SU-DHL-6 (cell line): ENCODE results near the gene NDN.

Experiments used
- H2AFZ ChIP-seq: fragments of 200-600 bp; sonication (generic); 2 replicates; pipeline ENCODE4 v1.6.1; 2014; ENCODE audit warnings: low read depth, mild to moderate bottlenecking, moderate library complexity, mixed read lengths, antibody characterized with exemption, low read length; ENCODE audit not compliant: severe bottlenecking
- H3F3A ChIP-seq: fragments of 200-600 bp; shearing (Covaris generic); 2 replicates; pipeline ENCODE4 v1.6.0; 2016; ENCODE audit warnings: antibody characterized with exemption, mild to moderate bottlenecking; ENCODE audit not compliant: insufficient read depth
- H3K27ac ChIP-seq: fragments of 200-600 bp; sonication (generic); 2 replicates; pipeline ENCODE4 v1.5.1; 2016; ENCODE audit warnings: low read depth, mild to moderate bottlenecking, low read length, moderate library complexity, mixed read lengths
- H3K27me3 ChIP-seq: fragments of 200-600 bp; sonication (generic), shearing (Covaris generic); 2 replicates; pipeline ENCODE4 v1.6.0; 2014; ENCODE audit warnings: mild to moderate bottlenecking, low read length
- H3K36me3 ChIP-seq: fragments of 200-600 bp; sonication (generic); 2 replicates; pipeline ENCODE4 v1.6.1; 2014; ENCODE audit warnings: mild to moderate bottlenecking, low read length, mixed read lengths
- H3K4me2 ChIP-seq: fragments of 300-600, 200-600 bp; shearing (Covaris generic), sonication (generic); 2 replicates; pipeline ENCODE4 v1.6.0; 2014; ENCODE audit warnings: low read length, low read depth, mild to moderate bottlenecking; ENCODE audit not compliant: poor library complexity, severe bottlenecking
- H3K4me3 ChIP-seq: fragments of 200-600 bp; sonication (generic); 2 replicates; pipeline ENCODE4 v1.5.1; 2014; ENCODE audit warnings: antibody characterized with exemption, low read length, mild to moderate bottlenecking, mixed read lengths; ENCODE audit not compliant: insufficient read depth, poor library complexity, severe bottlenecking
- H3K79me2 ChIP-seq: fragments of 200-600 bp; sonication (generic); 2 replicates; pipeline ENCODE4 v1.6.1; 2014; ENCODE audit warnings: mild to moderate bottlenecking, low read length, moderate library complexity; ENCODE audit not compliant: insufficient read depth
- H3K9ac ChIP-seq: fragments of 200-600 bp; sonication (generic); 2 replicates; pipeline ENCODE4 v1.7.0; 2014; ENCODE audit warnings: mild to moderate bottlenecking, low read length
- H3K9me2 ChIP-seq: fragments of 200-600 bp; sonication (generic); replicated peaks from 2 replicates; pipeline ENCODE4 v1.6.1; 2014; ENCODE audit warnings: low read length; ENCODE audit not compliant: insufficient read depth
- H3K9me3 ChIP-seq: fragments of 200-600 bp; sonication (generic); 2 replicates; pipeline ENCODE4 v1.6.1; 2014; ENCODE audit warnings: low read length, mixed read lengths; ENCODE audit not compliant: insufficient read depth
- H4K20me1 ChIP-seq: fragments of 200-600 bp; sonication (generic); 2 replicates; pipeline ENCODE4 v1.6.1; 2014; ENCODE audit warnings: low read depth, mild to moderate bottlenecking, antibody characterized with exemption, low read length, moderate library complexity, mixed read lengths
- EZH2phosphoT487 ChIP-seq: fragments of 200-600 bp; sonication (generic), shearing (Covaris generic); conservative IDR thresholded peaks from 2 replicates; pipeline ENCODE4 v1.6.1; 2018; ENCODE audit warnings: mild to moderate bottlenecking, antibody characterized with exemption, low read length, moderate library complexity, mixed read lengths
- TF ChIP-seq, protein P1 (sequence below): fragments of 200-600 bp; sonication (generic); IDR thresholded peaks from one replicate; pipeline ENCODE4 v1.5.1; 2017; ENCODE audit warnings: antibody characterized with exemption, mild to moderate bottlenecking, low read length, moderate library complexity; ENCODE audit not compliant: insufficient read depth, poor library complexity, severe bottlenecking

Gene NDN

GRCh38 chr15:23708332-23708731 lies 21.2 kb upstream of the NDN start:
- H3K9me3 ChIP-seq, result no peaks in the 10 kb centered on the region
- H4K20me1 ChIP-seq, result no peaks in the 10 kb centered on the region
- no peak for TF ChIP-seq EZH2phosphoT487
- TF ChIP-seq, protein P1, sequence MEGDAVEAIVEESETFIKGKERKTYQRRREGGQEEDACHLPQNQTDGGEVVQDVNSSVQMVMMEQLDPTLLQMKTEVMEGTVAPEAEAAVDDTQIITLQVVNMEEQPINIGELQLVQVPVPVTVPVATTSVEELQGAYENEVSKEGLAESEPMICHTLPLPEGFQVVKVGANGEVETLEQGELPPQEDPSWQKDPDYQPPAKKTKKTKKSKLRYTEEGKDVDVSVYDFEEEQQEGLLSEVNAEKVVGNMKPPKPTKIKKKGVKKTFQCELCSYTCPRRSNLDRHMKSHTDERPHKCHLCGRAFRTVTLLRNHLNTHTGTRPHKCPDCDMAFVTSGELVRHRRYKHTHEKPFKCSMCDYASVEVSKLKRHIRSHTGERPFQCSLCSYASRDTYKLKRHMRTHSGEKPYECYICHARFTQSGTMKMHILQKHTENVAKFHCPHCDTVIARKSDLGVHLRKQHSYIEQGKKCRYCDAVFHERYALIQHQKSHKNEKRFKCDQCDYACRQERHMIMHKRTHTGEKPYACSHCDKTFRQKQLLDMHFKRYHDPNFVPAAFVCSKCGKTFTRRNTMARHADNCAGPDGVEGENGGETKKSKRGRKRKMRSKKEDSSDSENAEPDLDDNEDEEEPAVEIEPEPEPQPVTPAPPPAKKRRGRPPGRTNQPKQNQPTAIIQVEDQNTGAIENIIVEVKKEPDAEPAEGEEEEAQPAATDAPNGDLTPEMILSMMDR, result no peak
- H3K4me3 ChIP-seq, result no peak overlapping the region
- no peaks in the 10 kb centered on the region for H3K36me3 ChIP-seq
- no peak overlapping the region for H3K4me2 ChIP-seq
- no peaks in the 10 kb centered on the region for H3K27me3 ChIP-seq
- H3K79me2 ChIP-seq, result no peaks in the 10 kb centered on the region
- no peak overlapping the region for H2AFZ ChIP-seq
- no peaks in the 10 kb centered on the region for H3K9me2 ChIP-seq
- no peak overlapping the region for H3K27ac ChIP-seq
- H3F3A ChIP-seq, result no peaks in the 10 kb centered on the region
- H3K9ac ChIP-seq, result no peak overlapping the region

DNA sequence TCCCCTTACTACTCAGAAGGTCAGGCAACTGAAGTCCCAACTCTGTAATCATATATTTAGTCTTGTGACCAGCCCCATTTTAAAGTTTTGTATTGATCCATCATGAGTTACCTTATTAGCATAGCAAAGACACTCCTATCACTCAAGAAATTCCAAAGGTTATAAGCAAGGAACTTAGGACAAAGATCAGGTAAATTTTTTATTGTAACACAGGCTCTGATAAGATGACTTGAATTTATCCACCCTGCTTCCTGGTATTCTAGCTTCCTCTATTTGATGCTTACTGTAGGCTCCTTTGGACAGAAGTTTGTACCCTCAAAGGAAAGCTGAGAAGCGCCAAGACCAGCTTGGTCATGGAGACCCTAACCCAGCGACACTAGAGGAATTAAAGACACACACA lies 8.2 kb upstream of the NDN start:
- Histone ChIP-seq H3K4me3 (no peak overlapping the region), H3K9ac (no peak overlapping the region), H3F3A (no peaks in the 10 kb centered on the region), H3K27ac (no peak overlapping the region), H3K27me3 (no peaks in the 10 kb centered on the region), H3K79me2 (no peaks in the 10 kb centered on the region), H3K36me3 (no peaks in the 10 kb centered on the region), H3K9me2 (no peaks in the 10 kb centered on the region), H3K4me2 (no peak overlapping the region), H2AFZ (no peak overlapping the region), H3K9me3 (no peaks in the 10 kb centered on the region), H4K20me1 (no peaks in the 10 kb centered on the region)
- TF ChIP-seq, protein P1, result no peak
- no peak for TF ChIP-seq EZH2phosphoT487

GRCh38 chr15:23694592-23694991 lies 7.5 kb upstream of the NDN start:
- TF ChIP-seq, protein P1, result no peak
- TF ChIP-seq EZH2phosphoT487, result no peak
- no peak overlapping the region for H2AFZ ChIP-seq
- H3K36me3 ChIP-seq, result no peaks in the 10 kb centered on the region
- no peaks in the 10 kb centered on the region for H4K20me1 ChIP-seq
- H3K9me2 ChIP-seq, result no peaks in the 10 kb centered on the region
- H3K9ac ChIP-seq, result no peak overlapping the region
- H3F3A ChIP-seq, result no peaks in the 10 kb centered on the region
- H3K4me2 ChIP-seq, result no peak overlapping the region
- no peaks in the 10 kb centered on the region for H3K79me2 ChIP-seq
- H3K4me3 ChIP-seq, result no peak overlapping the region
- no peaks in the 10 kb centered on the region for H3K9me3 ChIP-seq
- H3K27me3 ChIP-seq, result no peaks in the 10 kb centered on the region
- no peak overlapping the region for H3K27ac ChIP-seq
